IMR-90 (cell line): ENCODE data around the gene CILP. TPM values are rescaled to one million over a fixed set of nuclear protein-coding genes. Genes with fewer than 3 reads are reported as not detected.

Experiments used
- ATAC-seq: fragments of 200-7000 bp; cut with Tn5 transposase; 2 replicates; pipeline ENCODE4 v1.9.1; 2020; ENCODE audit warnings: low read depth, mild to moderate bottlenecking, moderate library complexity
- BruUV-seq: library from RNA; stranded (reverse); fragments of 400-500 nt; replicated peaks from 2 replicates; lab custom pipeline; 2021; lab: Mats Ljungman, UMichigan
- CTCF ChIA-PET: fragments of 300-600 bp; formaldehyde crosslinking; extraction: SDS; loops from one replicate; lab custom pipeline; 2021; ENCODE audit warnings: antibody characterized with exemption; lab: Yijun Ruan, JAX
- POLR2A ChIA-PET: fragments of 300-600 bp; sonication (Branson Sonifier 250); formaldehyde crosslinking; loops from one replicate; lab custom pipeline; 2022; ENCODE audit warnings: antibody characterized with exemption; ENCODE audit not compliant: unreplicated experiment; lab: Charles Lee
- DNase-seq: peaks from one replicate; pipeline ENCODE4 v3.0.0; 2013
- H2AFZ ChIP-seq: replicated peaks from 2 replicates; pipeline ENCODE3; 2013; ENCODE audit warnings: low read length, mild to moderate bottlenecking; ENCODE audit not compliant: poor library complexity
- H2AK5ac ChIP-seq: 2 replicates; pipeline ENCODE4 v1.6.1; 2013; ENCODE audit warnings: low read depth, low read length, inconsistent platforms
- H2AK9ac ChIP-seq: replicated peaks from 2 replicates; pipeline ENCODE3; 2013; ENCODE audit warnings: mild to moderate bottlenecking, low read depth, low read length, moderate library complexity; ENCODE audit not compliant: poor library complexity
- H2BK120ac ChIP-seq: 2 replicates; pipeline ENCODE4 v1.6.1; 2013; ENCODE audit warnings: low read depth, low read length, inconsistent platforms
- H2BK15ac ChIP-seq: 3 replicates; pipeline ENCODE4 v1.6.1; 2013; ENCODE audit warnings: low read depth, low read length, inconsistent platforms
- H2BK20ac ChIP-seq: 2 replicates; pipeline ENCODE4 v1.6.1; 2013; ENCODE audit warnings: low read depth, mild to moderate bottlenecking, inconsistent platforms, low read length, moderate library complexity
- H2BK5ac ChIP-seq: 2 replicates; pipeline ENCODE4 v1.6.1; 2013; ENCODE audit warnings: mild to moderate bottlenecking, low read depth, low read length, inconsistent platforms; ENCODE audit not compliant: poor library complexity, severe bottlenecking
- H3K14ac ChIP-seq: replicated peaks from 2 replicates; pipeline ENCODE4 v1.6.1; 2013; ENCODE audit warnings: low read depth, low read length, inconsistent platforms
- H3K18ac ChIP-seq: 2 replicates; pipeline ENCODE4 v1.6.1; 2013; ENCODE audit warnings: low read depth, low read length, control low read depth
- H3K23ac ChIP-seq: 2 replicates; pipeline ENCODE4 v1.6.1; 2013; ENCODE audit warnings: low read depth, low read length, inconsistent platforms
- H3K27ac ChIP-seq: 2 replicates; pipeline ENCODE4 v1.5.1; 2013; ENCODE audit warnings: mild to moderate bottlenecking, control low read depth, low read length; ENCODE audit not compliant: insufficient read depth
- H3K27me3 ChIP-seq: 2 replicates; pipeline ENCODE4 v1.6.1; 2013; ENCODE audit warnings: low read length; ENCODE audit not compliant: control insufficient read depth, insufficient read depth
- H3K36me3 ChIP-seq: 2 replicates; pipeline ENCODE4 v1.6.1; 2013; ENCODE audit warnings: low read length, mixed read lengths; ENCODE audit not compliant: control insufficient read depth, insufficient read depth
- H3K4ac ChIP-seq: 2 replicates; pipeline ENCODE4 v1.6.1; 2013; ENCODE audit warnings: low read depth, low read length, inconsistent platforms
- H3K4me1 ChIP-seq: 2 replicates; pipeline ENCODE4 v1.6.1; 2013; ENCODE audit warnings: low read length, mixed read lengths; ENCODE audit not compliant: control insufficient read depth, insufficient read depth
- H3K4me2 ChIP-seq: 2 replicates; pipeline ENCODE4 v1.6.1; 2013; ENCODE audit warnings: low read depth, mild to moderate bottlenecking, control low read depth, low read length, moderate library complexity
- H3K4me3 ChIP-seq: 2 replicates; pipeline ENCODE4 v1.5.1; 2013; ENCODE audit warnings: low read depth, mild to moderate bottlenecking, control low read depth, low read length, moderate library complexity; ENCODE audit not compliant: insufficient read depth
- H3K56ac ChIP-seq: 2 replicates; pipeline ENCODE4 v1.6.1; 2013; ENCODE audit warnings: low read length, inconsistent platforms; ENCODE audit not compliant: insufficient read depth; ENCODE audit errors: extremely low read depth
- H3K79me1 ChIP-seq, 2 experiments: 2 replicates each; pipeline ENCODE4 v1.6.1; 2013; ENCODE audit warnings: low read length in 2 of 2, inconsistent platforms in 1 of 2, low read depth in 1 of 2
- H3K9ac ChIP-seq: 2 replicates; pipeline ENCODE4 v1.6.1; 2013; ENCODE audit warnings: low read depth, low read length, control low read depth
- H3K9me1 ChIP-seq: 2 replicates; pipeline ENCODE4 v1.6.1; 2013; ENCODE audit warnings: low read length, inconsistent platforms; ENCODE audit not compliant: insufficient read depth
- H3K9me3 ChIP-seq: 2 replicates; pipeline ENCODE4 v1.6.1; 2013; ENCODE audit warnings: low read length; ENCODE audit not compliant: control insufficient read depth, insufficient read depth
- H4K20me1 ChIP-seq: 2 replicates; pipeline ENCODE4 v1.6.1; 2013; ENCODE audit warnings: low read length, inconsistent platforms; ENCODE audit not compliant: insufficient read depth
- H4K5ac ChIP-seq: 2 replicates; pipeline ENCODE4 v1.6.1; 2013; ENCODE audit warnings: mild to moderate bottlenecking, low read depth, low read length, control low read depth
- H4K8ac ChIP-seq, 2 experiments: 2 replicates each; pipeline ENCODE4 v1.6.1; 2013; ENCODE audit warnings: low read depth in 2 of 2, low read length in 2 of 2, control low read depth in 1 of 2, inconsistent platforms in 1 of 2
- H4K91ac ChIP-seq: 2 replicates; pipeline ENCODE4 v1.6.1; 2013; ENCODE audit warnings: low read depth, low read length, inconsistent platforms; ENCODE audit not compliant: insufficient read depth
- MAFK ChIP-seq: IDR thresholded peaks from 2 replicates; pipeline ENCODE4 v1.6.1; 2012; ENCODE audit warnings: low read depth, low read length, improper control_type of control experiment
- NFE2L2 ChIP-seq: fragments of 150-350 bp; IDR thresholded peaks from 2 replicates; pipeline ENCODE4 v1.6.1; 2016; ENCODE audit warnings: low read depth, mild to moderate bottlenecking, low read length
- WGBS, 2 experiments: methylation state at CpG; one replicate each; pipeline versions ENCODE4 v1.1.5 to v1.1.7; 2013; ENCODE audit warnings: missing lambda C conversion rate in 2 of 2; ENCODE audit not compliant: insufficient read length in 1 of 2; ENCODE audit errors: extremely low coverage in 2 of 2; 5-methylcytosine and 5-hydroxymethylcytosine counted together
- dilution Hi-C: fragments of 300-500 bp; cut with HindIII; formaldehyde crosslinking; loops from one replicate; pipeline ENCODE4 v1.14.3; 2018; ENCODE audit warnings: low sequenced_read_pairs; ENCODE audit not compliant: unreplicated experiment
- in situ Hi-C: fragments of 300-500 bp; cut with MboI; formaldehyde crosslinking; loops from 3 replicates; pipeline ENCODE4 v1.14.3; 2019; ENCODE audit warnings: low sequenced_read_pairs, inconsistent platforms, mixed read lengths
- intact Hi-C: fragments of 100-400 bp; cut with micrococcal nuclease; formaldehyde crosslinking; loops from 2 replicates; pipeline ENCODE4 v1.10.0; 2022
- polyA plus RNA-seq, 3 experiments: library from polyadenylated mRNA; depleted of rRNA; stranded (reverse); fragments of >200 nt; gene quantifications; 2 replicates each; pipeline ENCODE4 v1.2.3, GENCODE V29; 2012; ENCODE audit warnings: low replicate concordance in 1 of 3
- total RNA-seq: library from RNA; depleted of rRNA; stranded (reverse); fragments of >200 nt; gene quantifications from 2 replicates; pipeline ENCODE4 v1.2.3, GENCODE V29; 2012
- TF ChIP-seq, protein P1 (sequence below): fragments of 150-350 bp; IDR thresholded peaks from 2 replicates; pipeline ENCODE4 v1.6.1; 2017; ENCODE audit warnings: mild to moderate bottlenecking, antibody characterized with exemption, low read length, low read depth
- TF ChIP-seq, protein P2 (sequence below): conservative IDR thresholded peaks from 2 replicates; pipeline ENCODE4 v1.5.1; 2012; ENCODE audit warnings: mild to moderate bottlenecking, low read depth, low read length, improper control_type of control experiment
- TF ChIP-seq, protein P3 (sequence below): fragments of 150-350 bp; IDR thresholded peaks from 2 replicates; pipeline ENCODE4 v1.6.1; 2016; ENCODE audit warnings: low read depth, mild to moderate bottlenecking, low read length, moderate library complexity, borderline replicate concordance

Gene CILP
- total and polyA plus RNA-seq, 2 of the 4 experiments (the other 2 are of a cell fraction), result under 0.01 to 0.02 TPM

DNA sequence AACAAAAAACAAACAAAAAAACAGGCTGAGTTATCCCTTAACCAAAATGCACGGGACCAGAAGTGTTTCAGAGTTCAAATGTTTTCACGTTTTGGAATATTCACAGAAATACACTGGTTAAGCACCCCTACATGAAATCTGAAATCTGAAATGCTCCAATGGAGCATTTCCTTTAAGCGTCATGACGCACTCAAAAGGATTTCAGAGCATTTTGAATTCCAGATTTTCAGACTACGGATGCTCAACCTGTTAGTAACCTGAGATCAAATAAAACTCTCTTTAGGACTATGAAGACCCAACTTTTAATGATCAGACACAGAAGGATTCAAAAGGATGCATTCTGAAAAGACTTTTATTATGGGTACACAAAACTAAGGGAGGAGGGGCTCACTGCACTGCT lies 35.8 kb downstream of the CILP start:
- no peak overlapping the region for H2AK9ac ChIP-seq
- no peak overlapping the region for H2BK5ac ChIP-seq
- H2BK15ac ChIP-seq, result no peak overlapping the region
- ChIA-PET POLR2A (no interaction called here), CTCF (no interaction called here)
- no peak for DNase-seq
- 90% methylated on average over 2 of the region's 5 CpGs; no CpG with 5 or more reads in 1 of the 2 experiments for WGBS, 2 experiments
- H3K27me3 ChIP-seq, result no peaks in the 10 kb centered on the region
- H4K20me1 ChIP-seq, result peaks cover 14% of the 10 kb centered on the region
- H4K8ac ChIP-seq, result no peak overlapping the region; a peak in 1 of 4 replicates
- TF ChIP-seq, protein P1, sequence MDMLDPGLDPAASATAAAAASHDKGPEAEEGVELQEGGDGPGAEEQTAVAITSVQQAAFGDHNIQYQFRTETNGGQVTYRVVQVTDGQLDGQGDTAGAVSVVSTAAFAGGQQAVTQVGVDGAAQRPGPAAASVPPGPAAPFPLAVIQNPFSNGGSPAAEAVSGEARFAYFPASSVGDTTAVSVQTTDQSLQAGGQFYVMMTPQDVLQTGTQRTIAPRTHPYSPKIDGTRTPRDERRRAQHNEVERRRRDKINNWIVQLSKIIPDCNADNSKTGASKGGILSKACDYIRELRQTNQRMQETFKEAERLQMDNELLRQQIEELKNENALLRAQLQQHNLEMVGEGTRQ, result no peak
- TF ChIP-seq, protein P2, sequence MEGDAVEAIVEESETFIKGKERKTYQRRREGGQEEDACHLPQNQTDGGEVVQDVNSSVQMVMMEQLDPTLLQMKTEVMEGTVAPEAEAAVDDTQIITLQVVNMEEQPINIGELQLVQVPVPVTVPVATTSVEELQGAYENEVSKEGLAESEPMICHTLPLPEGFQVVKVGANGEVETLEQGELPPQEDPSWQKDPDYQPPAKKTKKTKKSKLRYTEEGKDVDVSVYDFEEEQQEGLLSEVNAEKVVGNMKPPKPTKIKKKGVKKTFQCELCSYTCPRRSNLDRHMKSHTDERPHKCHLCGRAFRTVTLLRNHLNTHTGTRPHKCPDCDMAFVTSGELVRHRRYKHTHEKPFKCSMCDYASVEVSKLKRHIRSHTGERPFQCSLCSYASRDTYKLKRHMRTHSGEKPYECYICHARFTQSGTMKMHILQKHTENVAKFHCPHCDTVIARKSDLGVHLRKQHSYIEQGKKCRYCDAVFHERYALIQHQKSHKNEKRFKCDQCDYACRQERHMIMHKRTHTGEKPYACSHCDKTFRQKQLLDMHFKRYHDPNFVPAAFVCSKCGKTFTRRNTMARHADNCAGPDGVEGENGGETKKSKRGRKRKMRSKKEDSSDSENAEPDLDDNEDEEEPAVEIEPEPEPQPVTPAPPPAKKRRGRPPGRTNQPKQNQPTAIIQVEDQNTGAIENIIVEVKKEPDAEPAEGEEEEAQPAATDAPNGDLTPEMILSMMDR, result no peak
- TF ChIP-seq, protein P3, sequence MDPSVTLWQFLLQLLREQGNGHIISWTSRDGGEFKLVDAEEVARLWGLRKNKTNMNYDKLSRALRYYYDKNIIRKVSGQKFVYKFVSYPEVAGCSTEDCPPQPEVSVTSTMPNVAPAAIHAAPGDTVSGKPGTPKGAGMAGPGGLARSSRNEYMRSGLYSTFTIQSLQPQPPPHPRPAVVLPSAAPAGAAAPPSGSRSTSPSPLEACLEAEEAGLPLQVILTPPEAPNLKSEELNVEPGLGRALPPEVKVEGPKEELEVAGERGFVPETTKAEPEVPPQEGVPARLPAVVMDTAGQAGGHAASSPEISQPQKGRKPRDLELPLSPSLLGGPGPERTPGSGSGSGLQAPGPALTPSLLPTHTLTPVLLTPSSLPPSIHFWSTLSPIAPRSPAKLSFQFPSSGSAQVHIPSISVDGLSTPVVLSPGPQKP, result no peak
- TF ChIP-seq NFE2L2 (no peak), MAFK (no peak)
- H3K9me1 ChIP-seq, result peaks cover 6% of the 10 kb centered on the region
- H3K36me3 ChIP-seq, result peaks cover 37% of the 10 kb centered on the region
- peaks cover 27 to 51% of the 10 kb centered on the region in 2 experiments for H3K79me1 ChIP-seq
- H3K27ac ChIP-seq, result no peak overlapping the region
- in situ Hi-C loops, result no loop called here
- no peak overlapping the region for H3K4me3 ChIP-seq
- H3K23ac ChIP-seq, result no peak overlapping the region
- H4K91ac ChIP-seq, result no peak overlapping the region
- H2BK120ac ChIP-seq, result no peak overlapping the region
- intact Hi-C loops, result no loop called here
- no peak for ATAC-seq
- H3K18ac ChIP-seq, result no peak overlapping the region
- no peak overlapping the region for H3K4ac ChIP-seq
- H4K5ac ChIP-seq, result no peak overlapping the region
- no peaks in the 10 kb centered on the region for H3K4me1 ChIP-seq
- no peak overlapping the region for H2BK20ac ChIP-seq
- BruUV-seq, result no TSS peak
- no peak overlapping the region for H2AFZ ChIP-seq
- no peak overlapping the region for H3K4me2 ChIP-seq
- no peaks in the 10 kb centered on the region for H3K9me3 ChIP-seq
- H3K14ac ChIP-seq, result no peak overlapping the region
- no peak overlapping the region for H2AK5ac ChIP-seq
- H3K9ac ChIP-seq, result no peak overlapping the region
- dilution Hi-C loops, result no loop called here
- no peak overlapping the region for H3K56ac ChIP-seq
